HepG2 (cell line): Measurements from ENCODE around the gene WBP2NL. TPM values are rescaled to one million over a fixed set of nuclear protein-coding genes. Genes with fewer than 3 reads are reported as not detected.

Experiments
- BRCA1 ChIP-seq: sonication (generic); formaldehyde crosslinking; IDR thresholded peaks from 2 replicates; pipeline ENCODE4 v1.4.0; 2020; ENCODE audit warnings: missing genetic modification reagents
- CCDC6 ChIP-seq: sonication (generic); formaldehyde crosslinking; IDR thresholded peaks from 2 replicates; pipeline ENCODE4 v1.8.1; 2022; ENCODE audit warnings: mild to moderate bottlenecking, missing genetic modification reagents, moderate library complexity
- MBD4 ChIP-seq: IDR thresholded peaks from 2 replicates; pipeline ENCODE4 v1.6.1; 2012; ENCODE audit warnings: low read length, inconsistent platforms, borderline replicate concordance
- MEF2D ChIP-seq: sonication (generic); formaldehyde crosslinking; IDR thresholded peaks from 2 replicates; pipeline ENCODE4 v1.5.1; 2020; ENCODE audit warnings: mild to moderate bottlenecking, missing genetic modification reagents
- PAWR ChIP-seq: sonication (generic); formaldehyde crosslinking; IDR thresholded peaks from 2 replicates; pipeline ENCODE4 v1.4.0; 2020; ENCODE audit warnings: missing genetic modification reagents, mild to moderate bottlenecking, borderline replicate concordance
- STAG1 ChIP-seq: sonication (generic); formaldehyde crosslinking; IDR thresholded peaks from 2 replicates; pipeline ENCODE4 v1.4.0; 2020; ENCODE audit warnings: missing genetic modification reagents
- TARDBP ChIP-seq: sonication (generic); formaldehyde crosslinking; IDR thresholded peaks from 2 replicates; pipeline ENCODE4 v1.8.0; 2022; ENCODE audit warnings: mild to moderate bottlenecking, missing genetic modification reagents
- ZBTB7A ChIP-seq: sonication (generic); formaldehyde crosslinking; IDR thresholded peaks from 2 replicates; pipeline ENCODE4 v1.8.0; 2022; ENCODE audit warnings: mild to moderate bottlenecking, missing genetic modification reagents
- ZC3H4 ChIP-seq: sonication (generic); formaldehyde crosslinking; IDR thresholded peaks from 2 replicates; pipeline ENCODE4 v1.4.0; 2020; ENCODE audit warnings: missing genetic modification reagents, borderline replicate concordance
- ZNF121 ChIP-seq: sonication (generic); formaldehyde crosslinking; IDR thresholded peaks from 2 replicates; pipeline ENCODE4 v1.5.0; 2020; ENCODE audit warnings: mild to moderate bottlenecking, missing genetic modification reagents
- ZNF205 ChIP-seq: IDR thresholded peaks from 2 replicates; pipeline ENCODE4 v1.6.1; 2018; ENCODE audit warnings: missing biosample characterization, missing genetic modification reagents
- ZNF30 ChIP-seq: sonication (generic); formaldehyde crosslinking; IDR thresholded peaks from 2 replicates; pipeline ENCODE4 v1.5.0; 2020; ENCODE audit warnings: mild to moderate bottlenecking, missing genetic modification reagents
- ZNF317 ChIP-seq: sonication (generic); formaldehyde crosslinking; IDR thresholded peaks from 2 replicates; pipeline ENCODE4 v1.5.0; 2020; ENCODE audit warnings: mild to moderate bottlenecking, missing genetic modification reagents
- ZNF44 ChIP-seq: sonication (generic); formaldehyde crosslinking; IDR thresholded peaks from 2 replicates; pipeline ENCODE4 v1.5.1; 2020; ENCODE audit warnings: mild to moderate bottlenecking, missing genetic modification reagents
- ZNF510 ChIP-seq: sonication (generic); formaldehyde crosslinking; IDR thresholded peaks from 2 replicates; pipeline ENCODE4 v1.4.0; 2020; ENCODE audit warnings: low read depth, mild to moderate bottlenecking, missing genetic modification reagents
- ZNF546 ChIP-seq: sonication (generic); formaldehyde crosslinking; conservative IDR thresholded peaks from 2 replicates; pipeline ENCODE4 v1.8.1; 2023; ENCODE audit warnings: mild to moderate bottlenecking, missing genetic modification reagents
- ZNF569 ChIP-seq: sonication (generic); formaldehyde crosslinking; IDR thresholded peaks from 2 replicates; pipeline ENCODE4 v1.5.0; 2020; ENCODE audit warnings: mild to moderate bottlenecking, missing genetic modification reagents, moderate library complexity, borderline replicate concordance
- ZNF670 ChIP-seq: sonication (generic); formaldehyde crosslinking; IDR thresholded peaks from 2 replicates; pipeline ENCODE4 v1.8.0; 2022; ENCODE audit warnings: mild to moderate bottlenecking, missing genetic modification reagents, borderline replicate concordance
- polyA plus RNA-seq, 8 experiments: library from polyadenylated mRNA; depleted of rRNA in 3 of 8; stranded (reverse) in 7 of 8; unstranded in 1 of 8; fragments of >200 nt; fragmentation: Illumina TruSeq in 4 of 8; extraction: Trizol in 4 of 8; gene quantifications; 2 replicates each; pipeline versions ENCODE4 v1.2.1 to v1.2.3, GENCODE V29; 2011 to 2016; ENCODE audit warnings: low read depth in 4 of 8, missing spikeins in 1 of 8, mixed read lengths in 1 of 8; ENCODE audit not compliant: insufficient read depth in 1 of 8
- total RNA-seq, 5 experiments: library from RNA; depleted of rRNA; stranded (reverse); fragments of >200 nt; fragmentation: Illumina TruSeq; extraction: Trizol; gene quantifications; 2 replicates each; pipeline ENCODE4 v1.2.3, GENCODE V29; 2016; ENCODE audit warnings: low read depth in 1 of 5
- TF ChIP-seq, protein P1 (sequence below): sonication (generic); formaldehyde crosslinking; IDR thresholded peaks from 2 replicates; pipeline ENCODE4 v1.5.0; 2020; ENCODE audit warnings: mild to moderate bottlenecking, missing genetic modification reagents, moderate library complexity
- TF ChIP-seq, protein P2 (sequence below): sonication (generic); formaldehyde crosslinking; IDR thresholded peaks from 2 replicates; pipeline ENCODE4 v1.4.0; 2020; ENCODE audit warnings: mild to moderate bottlenecking, missing genetic modification reagents
- TF ChIP-seq, protein P3 (sequence below): sonication (generic); formaldehyde crosslinking; IDR thresholded peaks from 2 replicates; pipeline ENCODE4 v1.5.0; 2020; ENCODE audit warnings: missing genetic modification reagents
- TF ChIP-seq, protein P4 (sequence below): IDR thresholded peaks from 2 replicates; pipeline ENCODE4 v1.6.1; 2016; ENCODE audit warnings: missing compliant biosample characterization, missing genetic modification reagents, borderline replicate concordance
- TF ChIP-seq, protein P5 (sequence below): sonication (generic); formaldehyde crosslinking; IDR thresholded peaks from 2 replicates; pipeline ENCODE4 v1.5.0; 2020; ENCODE audit warnings: mild to moderate bottlenecking, low read depth, missing genetic modification reagents, borderline replicate concordance
- TF ChIP-seq, protein P6 (sequence below): sonication (generic); formaldehyde crosslinking; IDR thresholded peaks from 2 replicates; pipeline ENCODE4 v1.5.0; 2020; ENCODE audit warnings: mild to moderate bottlenecking, missing genetic modification reagents

Gene WBP2NL
- total and polyA plus RNA-seq, 2 of the 13 experiments (the other 11 are each of a cell fraction or from before 2014, with no cell fraction given): not detected

DNA sequence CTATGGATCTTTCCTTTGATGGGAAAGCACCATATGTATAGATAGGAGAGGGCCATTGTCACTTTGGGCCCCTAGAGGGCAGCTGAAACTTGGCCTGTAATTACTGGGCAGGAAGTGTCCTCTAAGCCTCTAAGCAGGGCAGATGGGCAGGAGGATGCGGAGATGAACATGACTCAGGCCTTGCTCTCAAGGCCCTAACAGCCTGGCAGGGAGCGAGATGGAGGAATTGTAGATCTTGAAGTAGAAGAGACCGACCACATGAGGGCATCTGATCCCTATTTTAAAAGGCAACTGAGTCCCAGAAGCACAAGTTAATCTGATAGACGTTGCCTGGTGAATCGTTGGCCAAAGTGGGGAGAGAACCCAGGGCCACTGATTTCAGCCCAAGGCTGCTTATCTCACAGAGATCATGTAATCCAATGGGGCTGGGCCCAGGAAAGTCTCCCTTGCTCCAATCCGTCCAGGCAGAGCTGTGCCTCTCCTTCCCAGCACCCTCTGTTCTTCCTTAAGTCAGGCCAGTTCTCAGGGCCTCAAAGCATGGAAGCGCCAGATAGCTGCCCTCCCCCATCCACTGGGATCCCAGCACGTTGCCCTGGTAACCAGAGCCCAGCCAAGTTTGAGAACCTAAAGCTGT, 31.9 kb upstream of the WBP2NL start (continued):
- TF ChIP-seq, protein P1, sequence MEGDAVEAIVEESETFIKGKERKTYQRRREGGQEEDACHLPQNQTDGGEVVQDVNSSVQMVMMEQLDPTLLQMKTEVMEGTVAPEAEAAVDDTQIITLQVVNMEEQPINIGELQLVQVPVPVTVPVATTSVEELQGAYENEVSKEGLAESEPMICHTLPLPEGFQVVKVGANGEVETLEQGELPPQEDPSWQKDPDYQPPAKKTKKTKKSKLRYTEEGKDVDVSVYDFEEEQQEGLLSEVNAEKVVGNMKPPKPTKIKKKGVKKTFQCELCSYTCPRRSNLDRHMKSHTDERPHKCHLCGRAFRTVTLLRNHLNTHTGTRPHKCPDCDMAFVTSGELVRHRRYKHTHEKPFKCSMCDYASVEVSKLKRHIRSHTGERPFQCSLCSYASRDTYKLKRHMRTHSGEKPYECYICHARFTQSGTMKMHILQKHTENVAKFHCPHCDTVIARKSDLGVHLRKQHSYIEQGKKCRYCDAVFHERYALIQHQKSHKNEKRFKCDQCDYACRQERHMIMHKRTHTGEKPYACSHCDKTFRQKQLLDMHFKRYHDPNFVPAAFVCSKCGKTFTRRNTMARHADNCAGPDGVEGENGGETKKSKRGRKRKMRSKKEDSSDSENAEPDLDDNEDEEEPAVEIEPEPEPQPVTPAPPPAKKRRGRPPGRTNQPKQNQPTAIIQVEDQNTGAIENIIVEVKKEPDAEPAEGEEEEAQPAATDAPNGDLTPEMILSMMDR (CRISPR knock-in tag): peak; percentile 78
- TF ChIP-seq ZNF546 (CRISPR knock-in tag) (no peak), ZNF205 (no peak), CCDC6 (CRISPR knock-in tag) (no peak), ZBTB7A (CRISPR knock-in tag) (no peak), ZNF569 (CRISPR knock-in tag) (no peak), ZNF510 (CRISPR knock-in tag) (no peak), PAWR (CRISPR knock-in tag) (no peak), ZNF317 (CRISPR knock-in tag) (no peak), ZNF44 (CRISPR knock-in tag) (no peak), MBD4 (no peak), ZNF121 (CRISPR knock-in tag) (no peak), STAG1 (CRISPR knock-in tag) (peak; percentile 70), MEF2D (CRISPR knock-in tag) (no peak), ZNF30 (no peak), TARDBP (CRISPR knock-in tag) (no peak), ZNF670 (CRISPR knock-in tag) (no peak), BRCA1 (CRISPR knock-in tag) (no peak), ZC3H4 (no peak)
- TF ChIP-seq, protein P2, sequence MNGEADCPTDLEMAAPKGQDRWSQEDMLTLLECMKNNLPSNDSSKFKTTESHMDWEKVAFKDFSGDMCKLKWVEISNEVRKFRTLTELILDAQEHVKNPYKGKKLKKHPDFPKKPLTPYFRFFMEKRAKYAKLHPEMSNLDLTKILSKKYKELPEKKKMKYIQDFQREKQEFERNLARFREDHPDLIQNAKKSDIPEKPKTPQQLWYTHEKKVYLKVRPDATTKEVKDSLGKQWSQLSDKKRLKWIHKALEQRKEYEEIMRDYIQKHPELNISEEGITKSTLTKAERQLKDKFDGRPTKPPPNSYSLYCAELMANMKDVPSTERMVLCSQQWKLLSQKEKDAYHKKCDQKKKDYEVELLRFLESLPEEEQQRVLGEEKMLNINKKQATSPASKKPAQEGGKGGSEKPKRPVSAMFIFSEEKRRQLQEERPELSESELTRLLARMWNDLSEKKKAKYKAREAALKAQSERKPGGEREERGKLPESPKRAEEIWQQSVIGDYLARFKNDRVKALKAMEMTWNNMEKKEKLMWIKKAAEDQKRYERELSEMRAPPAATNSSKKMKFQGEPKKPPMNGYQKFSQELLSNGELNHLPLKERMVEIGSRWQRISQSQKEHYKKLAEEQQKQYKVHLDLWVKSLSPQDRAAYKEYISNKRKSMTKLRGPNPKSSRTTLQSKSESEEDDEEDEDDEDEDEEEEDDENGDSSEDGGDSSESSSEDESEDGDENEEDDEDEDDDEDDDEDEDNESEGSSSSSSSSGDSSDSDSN (CRISPR knock-in tag): no peak
- TF ChIP-seq, protein P3, sequence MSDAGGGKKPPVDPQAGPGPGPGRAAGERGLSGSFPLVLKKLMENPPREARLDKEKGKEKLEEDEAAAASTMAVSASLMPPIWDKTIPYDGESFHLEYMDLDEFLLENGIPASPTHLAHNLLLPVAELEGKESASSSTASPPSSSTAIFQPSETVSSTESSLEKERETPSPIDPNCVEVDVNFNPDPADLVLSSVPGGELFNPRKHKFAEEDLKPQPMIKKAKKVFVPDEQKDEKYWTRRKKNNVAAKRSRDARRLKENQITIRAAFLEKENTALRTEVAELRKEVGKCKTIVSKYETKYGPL: no peak
- TF ChIP-seq, protein P4, sequence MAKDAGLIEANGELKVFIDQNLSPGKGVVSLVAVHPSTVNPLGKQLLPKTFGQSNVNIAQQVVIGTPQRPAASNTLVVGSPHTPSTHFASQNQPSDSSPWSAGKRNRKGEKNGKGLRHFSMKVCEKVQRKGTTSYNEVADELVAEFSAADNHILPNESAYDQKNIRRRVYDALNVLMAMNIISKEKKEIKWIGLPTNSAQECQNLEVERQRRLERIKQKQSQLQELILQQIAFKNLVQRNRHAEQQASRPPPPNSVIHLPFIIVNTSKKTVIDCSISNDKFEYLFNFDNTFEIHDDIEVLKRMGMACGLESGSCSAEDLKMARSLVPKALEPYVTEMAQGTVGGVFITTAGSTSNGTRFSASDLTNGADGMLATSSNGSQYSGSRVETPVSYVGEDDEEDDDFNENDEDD (CRISPR knock-in tag): no peak
- TF ChIP-seq, protein P5, sequence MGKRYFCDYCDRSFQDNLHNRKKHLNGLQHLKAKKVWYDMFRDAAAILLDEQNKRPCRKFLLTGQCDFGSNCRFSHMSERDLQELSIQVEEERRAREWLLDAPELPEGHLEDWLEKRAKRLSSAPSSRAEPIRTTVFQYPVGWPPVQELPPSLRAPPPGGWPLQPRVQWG: no peak
- TF ChIP-seq, protein P6, sequence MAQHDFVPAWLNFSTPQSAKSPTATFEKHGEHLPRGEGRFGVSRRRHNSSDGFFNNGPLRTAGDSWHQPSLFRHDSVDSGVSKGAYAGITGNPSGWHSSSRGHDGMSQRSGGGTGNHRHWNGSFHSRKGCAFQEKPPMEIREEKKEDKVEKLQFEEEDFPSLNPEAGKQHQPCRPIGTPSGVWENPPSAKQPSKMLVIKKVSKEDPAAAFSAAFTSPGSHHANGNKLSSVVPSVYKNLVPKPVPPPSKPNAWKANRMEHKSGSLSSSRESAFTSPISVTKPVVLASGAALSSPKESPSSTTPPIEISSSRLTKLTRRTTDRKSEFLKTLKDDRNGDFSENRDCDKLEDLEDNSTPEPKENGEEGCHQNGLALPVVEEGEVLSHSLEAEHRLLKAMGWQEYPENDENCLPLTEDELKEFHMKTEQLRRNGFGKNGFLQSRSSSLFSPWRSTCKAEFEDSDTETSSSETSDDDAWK: no peak
